Measurements from ENCODE around the gene SULT4A1.

Gene SULT4A1

GRCh38 chr22:43843783-43844530 is 18.4 kb downstream of the SULT4A1 start:
- ATAC-seq (ENCODE audit: low read depth) (no peak), DNase-seq (ENCODE audit: low spot score) (no peak)
- TF ChIP-seq, protein P1, sequence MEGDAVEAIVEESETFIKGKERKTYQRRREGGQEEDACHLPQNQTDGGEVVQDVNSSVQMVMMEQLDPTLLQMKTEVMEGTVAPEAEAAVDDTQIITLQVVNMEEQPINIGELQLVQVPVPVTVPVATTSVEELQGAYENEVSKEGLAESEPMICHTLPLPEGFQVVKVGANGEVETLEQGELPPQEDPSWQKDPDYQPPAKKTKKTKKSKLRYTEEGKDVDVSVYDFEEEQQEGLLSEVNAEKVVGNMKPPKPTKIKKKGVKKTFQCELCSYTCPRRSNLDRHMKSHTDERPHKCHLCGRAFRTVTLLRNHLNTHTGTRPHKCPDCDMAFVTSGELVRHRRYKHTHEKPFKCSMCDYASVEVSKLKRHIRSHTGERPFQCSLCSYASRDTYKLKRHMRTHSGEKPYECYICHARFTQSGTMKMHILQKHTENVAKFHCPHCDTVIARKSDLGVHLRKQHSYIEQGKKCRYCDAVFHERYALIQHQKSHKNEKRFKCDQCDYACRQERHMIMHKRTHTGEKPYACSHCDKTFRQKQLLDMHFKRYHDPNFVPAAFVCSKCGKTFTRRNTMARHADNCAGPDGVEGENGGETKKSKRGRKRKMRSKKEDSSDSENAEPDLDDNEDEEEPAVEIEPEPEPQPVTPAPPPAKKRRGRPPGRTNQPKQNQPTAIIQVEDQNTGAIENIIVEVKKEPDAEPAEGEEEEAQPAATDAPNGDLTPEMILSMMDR (IDR thresholded peaks at IDR 0.05; ENCODE audit: poor library complexity, severe bottlenecking) = no peak
- Histone ChIP-seq H3K4me3 (ENCODE audit: severe bottlenecking) (no peak overlapping the region), H3K36me3 (ENCODE audit: low read depth) (no peaks in the 10 kb centered on the region), H3K27ac (ENCODE audit: poor library complexity, severe bottlenecking) (no peak overlapping the region), H3K9me3 (ENCODE audit: severe bottlenecking) (no peaks in the 10 kb centered on the region), H3K27me3 (ENCODE audit: insufficient read depth, poor library complexity, severe bottlenecking) (no peaks in the 10 kb centered on the region), H3K4me1 (ENCODE audit: insufficient read depth, poor library complexity, severe bottlenecking) (no peaks in the 10 kb centered on the region)

GRCh38 chr22:43841742-43842141 is 20.6 kb downstream of the SULT4A1 start:
- Histone ChIP-seq H3K4me3 (ENCODE audit: severe bottlenecking) (no peak overlapping the region), H3K9me3 (ENCODE audit: severe bottlenecking) (no peaks in the 10 kb centered on the region), H3K27me3 (ENCODE audit: insufficient read depth, poor library complexity, severe bottlenecking) (no peaks in the 10 kb centered on the region), H3K4me1 (ENCODE audit: insufficient read depth, poor library complexity, severe bottlenecking) (no peaks in the 10 kb centered on the region), H3K27ac (ENCODE audit: poor library complexity, severe bottlenecking) (no peak overlapping the region), H3K36me3 (ENCODE audit: low read depth) (no peaks in the 10 kb centered on the region)
- no peak for ATAC-seq (ENCODE audit: low read depth)
- DNase-seq (ENCODE audit: low spot score) = no peak
- TF ChIP-seq, protein P1 (IDR thresholded peaks at IDR 0.05; ENCODE audit: poor library complexity, severe bottlenecking) = no peak

DNA sequence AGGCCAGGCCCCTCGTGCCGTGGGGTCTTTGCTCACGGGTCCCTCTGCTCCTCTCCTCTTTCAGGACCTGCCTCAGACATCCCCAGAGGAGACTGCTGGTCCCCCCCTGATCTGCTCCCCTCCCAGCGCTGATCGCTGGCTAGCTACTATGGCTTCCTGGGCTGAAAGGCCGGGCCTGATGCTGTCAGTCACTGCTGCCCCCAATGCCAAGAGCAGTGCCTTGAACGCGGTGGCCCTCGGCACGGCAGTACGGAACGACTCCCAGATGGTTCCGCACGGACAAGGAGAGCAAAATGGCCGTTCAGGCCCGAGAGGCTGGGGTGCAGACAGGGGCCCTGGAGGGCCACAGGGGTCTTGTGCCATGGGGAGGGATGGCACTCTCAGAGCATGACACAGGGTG is 21.5 kb downstream of the SULT4A1 start:
- DNase-seq (ENCODE audit: low spot score) (no peak), ATAC-seq (ENCODE audit: low read depth) (no peak)
- H3K27ac ChIP-seq (ENCODE audit: poor library complexity, severe bottlenecking) = no peak overlapping the region
- no peaks in the 10 kb centered on the region for H3K4me1 ChIP-seq (ENCODE audit: insufficient read depth, poor library complexity, severe bottlenecking)
- H3K9me3 ChIP-seq (ENCODE audit: severe bottlenecking) = no peaks in the 10 kb centered on the region
- no peak overlapping the region for H3K4me3 ChIP-seq (ENCODE audit: severe bottlenecking)
- H3K27me3 ChIP-seq (ENCODE audit: insufficient read depth, poor library complexity, severe bottlenecking) = no peaks in the 10 kb centered on the region
- TF ChIP-seq, protein P1 (IDR thresholded peaks at IDR 0.05; ENCODE audit: poor library complexity, severe bottlenecking) = no peak
- no peaks in the 10 kb centered on the region for H3K36me3 ChIP-seq (ENCODE audit: low read depth)

GRCh38 chr22:43840431-43840830 is 21.9 kb downstream of the SULT4A1 start:
- no peak for DNase-seq (ENCODE audit: low spot score)
- H3K4me1 ChIP-seq (ENCODE audit: insufficient read depth, poor library complexity, severe bottlenecking) = no peaks in the 10 kb centered on the region
- H3K27me3 ChIP-seq (ENCODE audit: insufficient read depth, poor library complexity, severe bottlenecking) = no peaks in the 10 kb centered on the region
- no peak overlapping the region for H3K27ac ChIP-seq (ENCODE audit: poor library complexity, severe bottlenecking)
- H3K36me3 ChIP-seq (ENCODE audit: low read depth) = no peaks in the 10 kb centered on the region
- no peaks in the 10 kb centered on the region for H3K9me3 ChIP-seq (ENCODE audit: severe bottlenecking)
- ATAC-seq (ENCODE audit: low read depth) = no peak
- no peak overlapping the region for H3K4me3 ChIP-seq (ENCODE audit: severe bottlenecking)
- TF ChIP-seq, protein P1 (IDR thresholded peaks at IDR 0.05; ENCODE audit: poor library complexity, severe bottlenecking) = no peak

DNA sequence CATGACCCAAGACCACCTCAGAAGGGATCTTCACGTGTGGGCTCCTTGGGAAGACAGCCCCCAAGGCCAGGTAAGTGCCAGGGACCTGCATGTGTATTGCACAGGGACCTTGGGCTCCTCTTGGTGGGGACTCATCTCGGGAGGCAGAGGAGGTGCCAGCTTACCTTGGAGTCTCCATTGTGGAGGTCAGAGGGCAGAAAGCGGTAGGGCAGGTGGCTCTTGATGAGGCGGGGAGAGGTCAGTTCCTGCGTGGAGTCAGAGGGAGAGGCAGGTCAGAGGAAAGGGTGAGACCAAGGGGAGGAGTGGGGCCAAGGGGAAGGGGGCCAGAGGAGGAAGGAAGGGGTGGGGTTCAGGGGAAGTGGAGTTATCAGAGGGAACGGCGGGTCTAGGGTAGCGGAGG is 22.5 kb downstream of the SULT4A1 start:
- TF ChIP-seq, protein P1 (IDR thresholded peaks at IDR 0.05; ENCODE audit: poor library complexity, severe bottlenecking) = no peak
- DNase-seq (ENCODE audit: low spot score) = no peak

More for the DNA sequence above, 22.5 kb downstream of the SULT4A1 start:
- no peak overlapping the region for H3K4me3 ChIP-seq (ENCODE audit: severe bottlenecking)
- no peaks in the 10 kb centered on the region for H3K9me3 ChIP-seq (ENCODE audit: severe bottlenecking)
- H3K27me3 ChIP-seq (ENCODE audit: insufficient read depth, poor library complexity, severe bottlenecking) = no peaks in the 10 kb centered on the region
- H3K36me3 ChIP-seq (ENCODE audit: low read depth) = no peaks in the 10 kb centered on the region
- ATAC-seq (ENCODE audit: low read depth) = no peak
- H3K27ac ChIP-seq (ENCODE audit: poor library complexity, severe bottlenecking) = no peak overlapping the region
- no peaks in the 10 kb centered on the region for H3K4me1 ChIP-seq (ENCODE audit: insufficient read depth, poor library complexity, severe bottlenecking)

Data from RWPE2 (cell line).